Neural progenitor cell (in vitro differentiated cells): ENCODE data around the gene FAM110A.

Experiments
- CTCF ChIP-seq: fragments of 200-600 bp; sonication (generic); IDR thresholded peaks from 2 replicates; pipeline ENCODE4 v1.5.1; 2017; ENCODE audit warnings: antibody characterized with exemption, mild to moderate bottlenecking
- EZH2 ChIP-seq: fragments of 200-600 bp; sonication (generic); IDR thresholded peaks from 2 replicates; pipeline ENCODE4 v1.6.1; 2017; ENCODE audit warnings: antibody characterized with exemption, mild to moderate bottlenecking, moderate library complexity

DNA sequence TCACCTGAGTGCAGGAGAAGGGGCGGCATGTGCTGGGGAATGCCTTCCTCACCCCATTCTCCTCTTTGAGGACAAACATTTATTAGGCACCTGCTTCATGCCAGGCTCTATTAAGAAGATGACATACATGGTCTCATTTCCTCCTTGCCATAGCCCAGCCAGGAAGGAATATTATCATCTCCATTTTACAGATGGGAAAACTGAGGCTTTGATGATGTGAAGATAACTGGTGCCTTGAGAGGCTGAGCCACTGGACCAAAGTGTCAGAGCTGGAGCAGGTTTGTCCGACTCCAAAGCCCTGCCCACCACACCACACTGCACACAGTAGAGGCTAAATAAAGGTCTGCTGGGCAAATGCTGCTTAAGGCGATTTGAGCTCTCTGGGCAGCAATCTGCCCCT lies 37.2 kb downstream of the FAM110A start:
- no peak for TF ChIP-seq CTCF
- TF ChIP-seq EZH2: no peak
